ENCODE measurements around the gene WDR4.

DNA sequence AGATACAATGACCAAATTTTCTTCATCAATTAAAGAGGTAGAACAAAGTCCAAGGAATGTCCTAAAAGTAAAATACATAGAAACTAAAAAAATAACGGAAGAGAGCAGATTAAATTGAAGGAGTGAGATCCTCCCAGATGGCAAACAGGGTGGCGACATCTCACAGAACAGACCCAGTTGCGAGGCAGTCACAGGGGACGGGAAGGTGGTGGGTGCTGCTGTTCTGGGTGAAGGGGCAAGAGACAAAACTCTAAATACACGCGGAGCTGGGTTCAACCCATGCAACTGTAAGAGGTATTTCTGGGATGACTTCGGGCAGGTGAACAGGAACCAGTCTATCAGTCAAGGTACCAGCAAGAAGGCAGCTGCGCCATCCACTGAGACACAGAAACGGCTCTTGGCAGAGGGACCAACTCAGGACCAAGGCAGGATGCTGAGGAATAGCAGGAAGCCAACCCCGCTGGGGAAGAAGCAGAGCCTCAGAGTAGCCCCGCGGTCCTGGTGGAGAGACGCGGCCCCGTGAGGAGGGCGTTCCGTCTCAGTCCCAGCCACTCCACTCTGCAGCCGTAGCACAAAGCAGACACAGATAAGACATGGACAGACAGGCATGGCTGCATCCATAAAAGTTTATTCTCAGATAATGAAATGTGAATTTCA is 32.2 kb downstream of the WDR4 start:
- no peak for TF ChIP-seq POLR2A (IDR thresholded peaks at IDR 0.05)
- no peak for TF ChIP-seq CTCF (IDR thresholded peaks at IDR 0.05)
